HCT116 (cell line): Measurements from ENCODE around the gene ELK4.

Experiments used
- CTCF ChIP-seq, 3 experiments: fragments of 200-600 bp in 1 of 3; sonication (generic) in 1 of 3; IDR thresholded peaks in 2 of 3; conservative IDR thresholded peaks in 1 of 3; 2 replicates each; pipeline ENCODE4 v1.5.1; 2012 to 2017; ENCODE audit warnings: low read depth in 2 of 3, low read length in 2 of 3, antibody characterized with exemption in 1 of 3, borderline replicate concordance in 1 of 3, control low read depth in 1 of 3, mild to moderate bottlenecking in 1 of 3, mixed read lengths in 1 of 3, mixed run types in 1 of 3, moderate library complexity in 1 of 3; ENCODE audit not compliant: insufficient read depth in 1 of 3
- EZH2 ChIP-seq: fragments of 200-600 bp; sonication (generic); IDR thresholded peaks from 2 replicates; pipeline ENCODE4 v1.6.1; 2017; ENCODE audit warnings: antibody characterized with exemption, mixed run types
- FOSL1 ChIP-seq: IDR thresholded peaks from 2 replicates; pipeline ENCODE4 v1.6.1; 2012; ENCODE audit warnings: low read depth
- MAX ChIP-seq: IDR thresholded peaks from 2 replicates; pipeline ENCODE4 v1.6.1; 2012
- POLR2A ChIP-seq: IDR thresholded peaks from 2 replicates; pipeline ENCODE4 v1.7.0; 2011; ENCODE audit warnings: borderline replicate concordance; ENCODE audit not compliant: insufficient read depth, insufficient read length; ENCODE audit errors: extremely low read depth
- POLR2AphosphoS5 ChIP-seq: IDR thresholded peaks from 2 replicates; pipeline ENCODE4 v1.6.1; 2011; ENCODE audit warnings: mild to moderate bottlenecking, low read depth, low read length, moderate library complexity
- REST ChIP-seq: IDR thresholded peaks from 2 replicates; pipeline ENCODE4 v1.6.1; 2012; ENCODE audit warnings: low read depth
- SP1 ChIP-seq: IDR thresholded peaks from 2 replicates; pipeline ENCODE4 v1.6.1; 2012; ENCODE audit warnings: low read depth
- SRF ChIP-seq: IDR thresholded peaks from 2 replicates; pipeline ENCODE4 v1.6.1; 2012; ENCODE audit warnings: low read depth
- TCF7L2 ChIP-seq: IDR thresholded peaks from 2 replicates; pipeline ENCODE4 v1.7.0; 2011; ENCODE audit warnings: borderline replicate concordance, inconsistent platforms; ENCODE audit not compliant: insufficient read depth, insufficient read length; ENCODE audit errors: extremely low read depth
- YY1 ChIP-seq: IDR thresholded peaks from 2 replicates; pipeline ENCODE4 v1.6.1; 2011; ENCODE audit warnings: low read length, low read depth, moderate library complexity, mild to moderate bottlenecking; ENCODE audit not compliant: insufficient replicate concordance; ENCODE audit errors: extremely low read depth
- ZBTB33 ChIP-seq: IDR thresholded peaks from 2 replicates; pipeline ENCODE4 v1.6.1; 2011; ENCODE audit warnings: mild to moderate bottlenecking, low read length, moderate library complexity; ENCODE audit not compliant: insufficient replicate concordance; ENCODE audit errors: extremely low read depth
- ZFX ChIP-seq: fragments of 450-650 bp; IDR thresholded peaks from 2 replicates; pipeline ENCODE4 v1.6.1; 2017

GRCh38 chr1:205596876-205597275, 34.9 kb downstream of the ELK4 start:
- TF ChIP-seq CTCF (IDR thresholded peaks at IDR 0.05 in 2 of 3, conservative IDR thresholded peaks at IDR 0.05 in 1 of 3; ENCODE audit: borderline replicate concordance in 1 of 3, insufficient read depth in 1 of 3, low read depth in 2 of 3, low read length in 2 of 3) (no peak), YY1 (no peak), POLR2A (no peak), ZBTB33 (no peak), EZH2 (no peak), SRF (no peak), REST (no peak), ZFX (no peak), TCF7L2 (no peak), MAX (no peak), POLR2AphosphoS5 (no peak), SP1 (no peak), FOSL1 (no peak)
